Measurements from ENCODE around the gene WRNIP1. TPM values are rescaled to one million over a fixed set of nuclear protein-coding genes. Genes with fewer than 3 reads are reported as not detected.
A peak's percentile ranks its signal among the peaks of the same experiment; 100 is the strongest.
"Not testable (repeated sequence)": the region's sequence is repeated elsewhere in the genome, so short reads cannot be mapped to it uniquely, and the experiment has no call there.

WRNIP1 gene
- total and polyA plus RNA-seq, 2 of the 13 experiments (the other 11 are each of a cell fraction or from before 2014, with no cell fraction given): 77.7 to 90.3 TPM

GRCh38 chr6:2762868-2763267 is 2.3 kb upstream of the WRNIP1 start:
- Histone ChIP-seq H4K20me1 (ENCODE audit: insufficient read depth, low read length) (peaks cover 16% of the 10 kb centered on the region), H3K4me1 (ENCODE audit: insufficient read depth, low read length) (peaks cover 20% of the 10 kb centered on the region), H3K79me2 (ENCODE audit: insufficient read depth, low read length) (peaks cover 22% of the 10 kb centered on the region)
- H2AFZ ChIP-seq (ENCODE audit: low read length); H3K4me3 ChIP-seq (replicated peaks in 1 of 3; ENCODE audit: insufficient read depth in 1 of 3, low read depth in 2 of 3, low read length in 3 of 3); CTCF ChIA-PET (ENCODE audit: low intra/inter-chr PET ratio, low total read pairs); H3K27ac ChIP-seq (ENCODE audit: extremely low read length, insufficient read depth, low read length); H3K9me3 ChIP-seq (ENCODE audit: low read length); H3K36me3 ChIP-seq (replicated peaks in 1 of 2; ENCODE audit: control insufficient read depth in 1 of 2, insufficient read depth in 2 of 2, low read length in 2 of 2); FAIRE-seq; ATAC-seq; H3K4me2 ChIP-seq (ENCODE audit: low read depth, low read length); BruUV-seq (replicated peaks); in situ Hi-C loops (cut with HindIII; ENCODE audit: extremely low pct_ligation_motif_present, low pct_unique_long_range_greater_than_20kb); DNase-seq (ENCODE audit: low spot score); H3K27me3 ChIP-seq (ENCODE audit: control insufficient read depth in 1 of 2, insufficient read depth in 2 of 2, low read length in 2 of 2); H3K9ac ChIP-seq (ENCODE audit: insufficient read depth, low read depth, low read length); intact Hi-C loops (cut with micrococcal nuclease; ENCODE audit: unreplicated experiment): not testable (repeated sequence)
- TF ChIP-seq NFYC (CRISPR knock-in tag; IDR thresholded peaks at IDR 0.05) (peak; percentile 63), NFYB (CRISPR knock-in tag; IDR thresholded peaks at IDR 0.05) (peak; percentile 75)
- POLR2A ChIA-PET: interaction anchor here (1.8 kb wide), 1 partner anchor 79 kb away, joined by 9 read pairs; the partner anchor contains the start of gene SERPINB1
- WGBS (ENCODE audit: low lambda C conversion rate): 93% methylated on average over 4 of the region's 4 CpGs

GRCh38 chr6:2763345-2763841 is 1.8 kb upstream of the WRNIP1 start:
- Histone ChIP-seq H3K4me2 (ENCODE audit: low read depth, low read length) (peak overlapping the region; percentile 95; the same call in 1 of the 2 replicates), H3K9me3 (ENCODE audit: low read length) (no peaks in the 10 kb centered on the region), H3K27me3 (ENCODE audit: control insufficient read depth in 1 of 2, insufficient read depth in 2 of 2, low read length in 2 of 2) (no peaks in the 10 kb centered on the region; a peak in 2 of 5 replicates), H3K9ac (ENCODE audit: insufficient read depth, low read depth, low read length) (0 out of 2 replicates have a peak overlapping the region, but pooled peaks have one; percentile 89), H3K27ac (ENCODE audit: extremely low read length, insufficient read depth, low read length) (peak overlapping the region; percentile 92), H4K20me1 (ENCODE audit: insufficient read depth, low read length) (peaks cover 21% of the 10 kb centered on the region), H3K4me1 (ENCODE audit: insufficient read depth, low read length) (peaks cover 25% of the 10 kb centered on the region), H2AFZ (ENCODE audit: low read length) (no peak overlapping the region), H3K36me3 (replicated peaks in 1 of 2; ENCODE audit: control insufficient read depth in 1 of 2, insufficient read depth in 2 of 2, low read length in 2 of 2) (peaks cover 0 to 3% of the 10 kb centered on the region in 2 experiments; a peak in 3 of 5 replicates), H3K4me3 (replicated peaks in 1 of 3; ENCODE audit: insufficient read depth in 1 of 3, low read depth in 2 of 3, low read length in 3 of 3) (peak overlapping the region in 1 of 3 experiments; percentile 77; a peak in 2 of 6 replicates), H3K79me2 (ENCODE audit: insufficient read depth, low read length) (peaks cover 27% of the 10 kb centered on the region)
- CTCF ChIA-PET (ENCODE audit: low intra/inter-chr PET ratio, low total read pairs): no interaction called here
- in situ Hi-C loops (cut with HindIII; ENCODE audit: extremely low pct_ligation_motif_present, low pct_unique_long_range_greater_than_20kb): no loop called here
- BruUV-seq (replicated peaks): no TSS peak
- POLR2A ChIA-PET: interaction anchor here (1.8 kb wide), 1 partner anchor 78 kb away, joined by 9 read pairs; the partner anchor contains the start of gene SERPINB1
- no peak for DNase-seq (ENCODE audit: low spot score)
- intact Hi-C loops (cut with micrococcal nuclease; ENCODE audit: unreplicated experiment): no loop called here
- 97% methylated on average over 32 of the region's 36 CpGs for WGBS (ENCODE audit: low lambda C conversion rate)
- FAIRE-seq: no peak
- no peak for ATAC-seq
- TF ChIP-seq JUND (CRISPR knock-in tag; IDR thresholded peaks at IDR 0.05) (0 out of 2 replicates have a peak, but pooled peaks have one; percentile 30), NFATC3 (CRISPR knock-in tag; IDR thresholded peaks at IDR 0.05) (no peak), NFIB (CRISPR knock-in tag; IDR thresholded peaks at IDR 0.05; ENCODE audit: borderline replicate concordance) (0 out of 2 replicates have a peak, but pooled peaks have one; percentile 54), HIC2 (CRISPR knock-in tag; IDR thresholded peaks at IDR 0.05; ENCODE audit: low read depth) (no peak), ZNF704 (CRISPR knock-in tag; IDR thresholded peaks at IDR 0.05; ENCODE audit: borderline replicate concordance) (no peak), DNMT1 (CRISPR knock-in tag; IDR thresholded peaks at IDR 0.05) (no peak), HOXA7 (CRISPR knock-in tag; IDR thresholded peaks at IDR 0.05) (no peak), THAP7 (CRISPR knock-in tag; IDR thresholded peaks at IDR 0.05) (0 out of 2 replicates have a peak, but pooled peaks have one; percentile 23)

Measured in HepG2 (cell line).